Measurements from ENCODE around the gene SLC12A2. TPM values are rescaled to one million over a fixed set of nuclear protein-coding genes. Genes with fewer than 3 reads are reported as not detected.
A peak's percentile ranks its signal among the peaks of the same experiment; 100 is the strongest.

SLC12A2 gene
- total and polyA plus RNA-seq, 3 experiments from 2014 or later = 7.1 to 18.7 (median 16.7) TPM

DNA sequence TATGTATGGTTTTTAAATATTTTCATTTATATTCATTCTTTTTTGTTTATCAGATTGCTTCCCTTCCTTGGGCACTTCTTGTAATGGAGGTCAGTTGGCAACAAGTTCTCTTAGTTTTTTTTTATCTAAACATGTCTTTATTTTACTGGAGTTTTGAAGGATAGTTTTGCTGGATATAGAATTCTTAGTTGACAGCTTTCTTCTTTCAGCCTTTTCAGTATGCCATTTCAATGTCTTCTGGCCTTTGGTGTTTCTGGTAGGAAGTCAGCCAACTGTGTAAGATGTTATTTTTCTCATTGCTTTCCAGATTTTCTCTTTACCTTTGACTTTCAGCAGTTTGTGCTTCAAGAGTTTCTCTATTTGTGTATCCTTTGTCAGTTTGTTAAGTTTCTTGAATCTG lies 14.2 kb downstream of the SLC12A2 start:
- Histone ChIP-seq H3K4me1 (ENCODE audit: insufficient read depth, low read length) (no peaks in the 10 kb centered on the region), H3K9me3 (ENCODE audit: low read length) (peaks cover 4% of the 10 kb centered on the region), H3K27me3 (ENCODE audit: insufficient read depth, low read length, poor library complexity, severe bottlenecking) (no peaks in the 10 kb centered on the region), H3K36me3 (ENCODE audit: insufficient read depth, low read length) (no peaks in the 10 kb centered on the region), H3K27ac (ENCODE audit: low read depth, low read length) (no peak overlapping the region), H3K4me3 (ENCODE audit: low read length) (no peak overlapping the region)
- no peak overlapping the region for H3K27ac Mint-ChIP-seq
- no peak overlapping the region for H3K4me3 Mint-ChIP-seq
- ChIA-PET CTCF (no interaction called here), POLR2A (no interaction called here)
- H3K27me3 Mint-ChIP-seq = no peaks in the 10 kb centered on the region
- peaks cover 18 to 42% (median 19%) of the 10 kb centered on the region in 3 donors for H3K36me3 Mint-ChIP-seq
- H3K9me3 Mint-ChIP-seq = peaks cover 14 to 25% (median 17%) of the 10 kb centered on the region in 5 donors
- peaks cover 10 to 21% (median 16%) of the 10 kb centered on the region in 3 donors for H3K4me1 Mint-ChIP-seq
- DNase-seq = no peak

- Histone ChIP-seq H3K27ac (ENCODE audit: low read depth, low read length) (no peak overlapping the region), H3K27me3 (ENCODE audit: insufficient read depth, low read length, poor library complexity, severe bottlenecking) (no peaks in the 10 kb centered on the region), H3K9me3 (ENCODE audit: low read length) (peaks cover 4% of the 10 kb centered on the region), H3K4me3 (ENCODE audit: low read length) (no peak overlapping the region), H3K36me3 (ENCODE audit: insufficient read depth, low read length) (no peaks in the 10 kb centered on the region), H3K4me1 (ENCODE audit: insufficient read depth, low read length) (no peaks in the 10 kb centered on the region)
- Mint-ChIP-seq H3K4me3 (no peak overlapping the region), H3K9me3 (peaks cover 14 to 25% (median 17%) of the 10 kb centered on the region in 5 donors), H3K27ac (no peak overlapping the region), H3K36me3 (peaks cover 16 to 29% (median 20%) of the 10 kb centered on the region in 3 donors), H3K4me1 (peaks cover 0 to 7% (median 7%) of the 10 kb centered on the region in 3 donors), H3K27me3 (no peaks in the 10 kb centered on the region)
- ChIA-PET POLR2A (no interaction called here), CTCF (interaction anchor here (1.4 kb wide), 1 partner anchor 17 kb away, joined by 5 read pairs; no protein-coding TSS in a partner anchor)
- no peak for DNase-seq
Measured at GRCh38 chr5:128099944-128100343, 16.4 kb downstream of the SLC12A2 start.

DNA sequence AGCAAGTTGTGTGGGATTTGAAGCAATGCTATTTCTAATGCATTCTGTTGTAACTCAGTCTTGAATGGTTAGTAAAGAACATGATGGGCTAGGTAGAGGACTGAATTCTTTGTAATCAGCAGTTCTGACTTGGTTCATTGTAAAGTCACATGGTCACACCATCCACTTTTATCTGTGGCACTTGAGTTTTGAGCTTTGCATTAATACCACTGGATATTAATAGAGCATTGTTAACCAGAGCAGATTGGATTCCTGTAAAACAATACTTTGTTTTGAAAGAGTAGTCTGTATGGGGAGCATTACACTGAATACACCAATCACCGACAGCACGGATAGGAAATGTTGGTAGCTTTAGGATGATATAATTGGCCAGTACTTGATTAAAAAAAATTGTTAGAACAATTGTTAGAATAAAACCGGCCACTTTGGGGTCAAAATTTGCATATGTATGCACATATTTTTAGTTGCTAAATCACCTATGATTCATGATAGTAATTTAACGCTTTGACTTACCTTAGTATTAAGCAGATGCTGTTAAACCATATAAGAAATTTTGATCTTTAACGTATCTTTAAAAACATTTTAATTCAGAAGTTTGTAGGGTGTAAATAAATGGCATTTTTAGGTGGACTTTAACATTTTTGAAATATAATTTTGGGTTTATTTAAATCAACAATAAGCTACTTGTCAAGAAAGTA lies 17.4 kb downstream of the SLC12A2 start:
- POLR2A ChIA-PET = no interaction called here

GRCh38 chr5:128101676-128102075 lies 18.1 kb downstream of the SLC12A2 start:
- Mint-ChIP-seq H3K4me1 (peaks cover 0 to 10% (median 4%) of the 10 kb centered on the region in 3 donors), H3K27me3 (no peaks in the 10 kb centered on the region), H3K36me3 (peaks cover 14 to 24% (median 18%) of the 10 kb centered on the region in 3 donors), H3K9me3 (peaks cover 12 to 22% (median 15%) of the 10 kb centered on the region in 5 donors), H3K27ac (no peak overlapping the region), H3K4me3 (no peak overlapping the region)
- Histone ChIP-seq H3K36me3 (ENCODE audit: insufficient read depth, low read length) (no peaks in the 10 kb centered on the region), H3K9me3 (ENCODE audit: low read length) (peaks cover 4% of the 10 kb centered on the region), H3K4me1 (ENCODE audit: insufficient read depth, low read length) (no peaks in the 10 kb centered on the region), H3K4me3 (ENCODE audit: low read length) (no peak overlapping the region), H3K27ac (ENCODE audit: low read depth, low read length) (no peak overlapping the region), H3K27me3 (ENCODE audit: insufficient read depth, low read length, poor library complexity, severe bottlenecking) (no peaks in the 10 kb centered on the region)
- ChIA-PET POLR2A (no interaction called here), CTCF (no interaction called here)
- no peak for DNase-seq

More for the DNA sequence above, 17.4 kb downstream of the SLC12A2 start:
- H3K36me3 ChIP-seq (ENCODE audit: insufficient read depth, low read length) = no peaks in the 10 kb centered on the region
- DNase-seq = no peak
- no peak overlapping the region for H3K27ac Mint-ChIP-seq
- H3K27me3 ChIP-seq (ENCODE audit: insufficient read depth, low read length, poor library complexity, severe bottlenecking) = no peaks in the 10 kb centered on the region
- H3K9me3 ChIP-seq (ENCODE audit: low read length) = peaks cover 4% of the 10 kb centered on the region
- H3K4me3 ChIP-seq (ENCODE audit: low read length) = no peak overlapping the region
- no peak overlapping the region for H3K27ac ChIP-seq (ENCODE audit: low read depth, low read length)
- H3K27me3 Mint-ChIP-seq = no peaks in the 10 kb centered on the region
- H3K4me1 ChIP-seq (ENCODE audit: insufficient read depth, low read length) = no peaks in the 10 kb centered on the region
- no peak overlapping the region for H3K4me3 Mint-ChIP-seq
- CTCF ChIA-PET = no interaction called here
- peaks cover 15 to 26% (median 19%) of the 10 kb centered on the region in 3 donors for H3K36me3 Mint-ChIP-seq
- peaks cover 14 to 25% (median 17%) of the 10 kb centered on the region in 5 donors for H3K9me3 Mint-ChIP-seq
- peaks cover 0 to 10% (median 4%) of the 10 kb centered on the region in 3 donors for H3K4me1 Mint-ChIP-seq

DNA sequence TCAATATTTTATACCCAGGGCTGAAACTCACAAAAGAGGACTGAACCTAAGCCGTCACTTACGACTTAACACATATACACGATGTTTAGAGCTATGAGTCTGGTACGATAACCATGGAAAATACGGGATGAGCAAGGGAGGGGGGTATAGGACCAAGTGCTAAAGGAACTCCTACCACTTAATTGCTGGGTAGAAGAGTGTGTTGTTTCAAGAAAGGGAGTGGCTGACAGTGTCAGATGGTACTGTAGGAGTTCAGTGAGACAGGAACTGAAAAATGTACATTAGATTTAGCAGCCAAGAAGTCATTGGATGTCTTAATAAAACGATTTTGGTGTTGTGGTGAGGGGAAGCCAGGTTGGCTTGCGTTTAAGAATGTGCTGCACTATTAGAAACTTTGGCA lies 21.6 kb downstream of the SLC12A2 start:
- H3K27ac Mint-ChIP-seq = no peak overlapping the region
- Histone ChIP-seq H3K36me3 (ENCODE audit: insufficient read depth, low read length) (no peaks in the 10 kb centered on the region), H3K4me3 (ENCODE audit: low read length) (no peak overlapping the region), H3K27ac (ENCODE audit: low read depth, low read length) (no peak overlapping the region), H3K9me3 (ENCODE audit: low read length) (no peaks in the 10 kb centered on the region), H3K27me3 (ENCODE audit: insufficient read depth, low read length, poor library complexity, severe bottlenecking) (no peaks in the 10 kb centered on the region), H3K4me1 (ENCODE audit: insufficient read depth, low read length) (no peaks in the 10 kb centered on the region)
- H3K27me3 Mint-ChIP-seq = no peaks in the 10 kb centered on the region
- peaks cover 5 to 8% (median 6%) of the 10 kb centered on the region in 3 donors for H3K36me3 Mint-ChIP-seq
- no peak for DNase-seq
- peaks cover 0 to 3% (median 0%) of the 10 kb centered on the region in 5 donors for H3K9me3 Mint-ChIP-seq
- H3K4me3 Mint-ChIP-seq = no peak overlapping the region
- POLR2A ChIA-PET = no interaction called here
- peaks cover 0 to 6% (median 4%) of the 10 kb centered on the region in 3 donors for H3K4me1 Mint-ChIP-seq
- CTCF ChIA-PET = no interaction called here

GRCh38 chr5:128109138-128109537 lies 25.6 kb downstream of the SLC12A2 start:
- H3K27me3 ChIP-seq (ENCODE audit: insufficient read depth, low read length, poor library complexity, severe bottlenecking) = no peaks in the 10 kb centered on the region
- POLR2A ChIA-PET = no interaction called here
- CTCF ChIA-PET = no interaction called here
- no peak for DNase-seq
- H3K4me3 ChIP-seq (ENCODE audit: low read length) = no peak overlapping the region
- H3K27ac Mint-ChIP-seq = peak overlapping the region in 1 of 8 donors; percentile 66
- H3K9me3 ChIP-seq (ENCODE audit: low read length) = no peaks in the 10 kb centered on the region
- no peaks in the 10 kb centered on the region for H3K27me3 Mint-ChIP-seq
- H3K4me1 ChIP-seq (ENCODE audit: insufficient read depth, low read length) = no peaks in the 10 kb centered on the region
- no peak overlapping the region for H3K4me3 Mint-ChIP-seq
- H3K36me3 ChIP-seq (ENCODE audit: insufficient read depth, low read length) = peaks cover 1% of the 10 kb centered on the region
- H3K9me3 Mint-ChIP-seq = peaks cover 0 to 3% (median 0%) of the 10 kb centered on the region in 5 donors
- no peak overlapping the region for H3K27ac ChIP-seq (ENCODE audit: low read depth, low read length)
- H3K4me1 Mint-ChIP-seq = peaks cover 2 to 5% (median 3%) of the 10 kb centered on the region in 3 donors
- H3K36me3 Mint-ChIP-seq = peaks cover 10 to 25% (median 13%) of the 10 kb centered on the region in 3 donors

DNA sequence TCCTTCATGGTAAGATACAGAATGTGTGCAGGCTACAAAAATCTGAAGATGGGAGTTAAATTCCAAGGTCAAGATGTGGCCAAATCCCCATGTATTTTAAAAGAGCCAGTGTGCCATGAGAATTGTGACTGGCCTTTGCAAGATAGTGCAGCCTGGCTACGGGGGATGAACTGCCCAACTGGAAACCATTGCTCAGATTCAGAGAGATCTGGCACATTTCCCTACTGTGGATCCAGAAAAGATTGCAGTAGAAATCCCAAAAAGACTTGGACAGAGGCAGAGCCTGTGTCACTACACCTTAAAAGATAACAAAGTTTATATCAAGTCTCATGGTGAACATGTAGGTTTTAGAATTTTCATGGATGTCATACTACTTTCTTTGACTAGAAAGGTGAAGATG lies 26.2 kb downstream of the SLC12A2 start:
- no peak overlapping the region for H3K27ac ChIP-seq (ENCODE audit: low read depth, low read length)
- peaks cover 2 to 5% (median 3%) of the 10 kb centered on the region in 3 donors for H3K4me1 Mint-ChIP-seq
- H3K9me3 ChIP-seq (ENCODE audit: low read length) = no peaks in the 10 kb centered on the region
- peaks cover 13 to 31% (median 17%) of the 10 kb centered on the region in 3 donors for H3K36me3 Mint-ChIP-seq
- no peak for DNase-seq
- ChIA-PET CTCF (no interaction called here), POLR2A (no interaction called here)
- peaks cover 4% of the 10 kb centered on the region for H3K36me3 ChIP-seq (ENCODE audit: insufficient read depth, low read length)
- H3K27me3 ChIP-seq (ENCODE audit: insufficient read depth, low read length, poor library complexity, severe bottlenecking) = no peaks in the 10 kb centered on the region
- H3K27me3 Mint-ChIP-seq = no peaks in the 10 kb centered on the region
- H3K4me1 ChIP-seq (ENCODE audit: insufficient read depth, low read length) = no peaks in the 10 kb centered on the region
- no peak overlapping the region for H3K27ac Mint-ChIP-seq
- H3K4me3 ChIP-seq (ENCODE audit: low read length) = no peak overlapping the region
- H3K4me3 Mint-ChIP-seq = no peak overlapping the region
- peaks cover 0 to 3% (median 0%) of the 10 kb centered on the region in 5 donors for H3K9me3 Mint-ChIP-seq

GRCh38 chr5:128111818-128112448 lies 28.4 kb downstream of the SLC12A2 start:
- Mint-ChIP-seq H3K9me3 (peaks cover 0 to 3% (median 0%) of the 10 kb centered on the region in 5 donors), H3K4me1 (peaks cover 0 to 5% (median 2%) of the 10 kb centered on the region in 3 donors), H3K27me3 (no peaks in the 10 kb centered on the region), H3K27ac (no peak overlapping the region), H3K36me3 (peaks cover 28 to 50% (median 32%) of the 10 kb centered on the region in 3 donors), H3K4me3 (no peak overlapping the region)
- DNase-seq = no peak
- Histone ChIP-seq H3K27me3 (ENCODE audit: insufficient read depth, low read length, poor library complexity, severe bottlenecking) (no peaks in the 10 kb centered on the region), H3K4me3 (ENCODE audit: low read length) (no peak overlapping the region), H3K4me1 (ENCODE audit: insufficient read depth, low read length) (no peaks in the 10 kb centered on the region), H3K27ac (ENCODE audit: low read depth, low read length) (no peak overlapping the region), H3K36me3 (ENCODE audit: insufficient read depth, low read length) (peaks cover 8% of the 10 kb centered on the region), H3K9me3 (ENCODE audit: low read length) (no peaks in the 10 kb centered on the region)
- POLR2A ChIA-PET = no interaction called here
- CTCF ChIA-PET = no interaction called here

Measured in CD8-positive, alpha-beta memory T cell (primary cell).